ENCODE results near the gene CELF2. TPM values are rescaled to one million over a fixed set of nuclear protein-coding genes. Genes with fewer than 3 reads are reported as not detected.

Gene CELF2
- total RNA-seq, 2 donors from 2014 or later = 63.2 to 69.4 TPM

GRCh38 chr10:11020548-11020942 lies 2.9 kb downstream of the CELF2 start:
- H3K9me3 ChIP-seq = no peaks in the 10 kb centered on the region
- H3K36me3 ChIP-seq = no peaks in the 10 kb centered on the region
- peaks cover 0 to 55% of the 10 kb centered on the region in 2 donors for H3K4me1 ChIP-seq
- TF ChIP-seq CTCF (IDR thresholded peaks at IDR 0.05) = no peak
- no peak for DNase-seq (ENCODE audit: low spot score)
- no peaks in the 10 kb centered on the region for H3K27me3 ChIP-seq
- peak overlapping the region; percentile 12 to 87 for H3K4me3 ChIP-seq
- peak overlapping the region; percentile 95 to 97 for H3K27ac ChIP-seq

GRCh38 chr10:11022213-11022612 lies 4.5 kb downstream of the CELF2 start:
- no peaks in the 10 kb centered on the region for H3K27me3 ChIP-seq
- DNase-seq (ENCODE audit: low spot score) = no peak
- no peaks in the 10 kb centered on the region for H3K36me3 ChIP-seq
- H3K27ac ChIP-seq = peak overlapping the region; percentile 95 to 97
- no peak for TF ChIP-seq CTCF (IDR thresholded peaks at IDR 0.05)
- no peak overlapping the region for H3K4me3 ChIP-seq
- no peaks in the 10 kb centered on the region for H3K9me3 ChIP-seq
- peaks cover 0 to 55% of the 10 kb centered on the region in 2 donors for H3K4me1 ChIP-seq

- Histone ChIP-seq H3K27ac (peak overlapping the region; percentile 49 to 95), H3K36me3 (no peaks in the 10 kb centered on the region), H3K9me3 (no peaks in the 10 kb centered on the region), H3K4me3 (no peak overlapping the region), H3K27me3 (no peaks in the 10 kb centered on the region), H3K4me1 (peaks cover 0 to 57% of the 10 kb centered on the region in 2 donors)
- TF ChIP-seq CTCF (IDR thresholded peaks at IDR 0.05) = no peak
- DNase-seq (ENCODE audit: low spot score) = no peak
Observed at GRCh38 chr10:11023009-11023953, 5.6 kb downstream of the CELF2 start.

- Histone ChIP-seq H3K4me1 (peaks cover 0 to 57% of the 10 kb centered on the region in 2 donors), H3K9me3 (no peaks in the 10 kb centered on the region), H3K4me3 (no peak overlapping the region), H3K27me3 (no peaks in the 10 kb centered on the region), H3K27ac (peak overlapping the region; percentile 49 to 95), H3K36me3 (no peaks in the 10 kb centered on the region)
- TF ChIP-seq CTCF (IDR thresholded peaks at IDR 0.05) = no peak
- DNase-seq (ENCODE audit: low spot score) = no peak
Observed at GRCh38 chr10:11024596-11024995, 6.9 kb downstream of the CELF2 start.

GRCh38 chr10:11025978-11026377 lies 8.3 kb downstream of the CELF2 start:
- TF ChIP-seq CTCF (IDR thresholded peaks at IDR 0.05) = no peak
- H3K27ac ChIP-seq = peak overlapping the region; percentile 63 to 95
- H3K9me3 ChIP-seq = no peaks in the 10 kb centered on the region
- DNase-seq (ENCODE audit: low spot score) = no peak
- H3K27me3 ChIP-seq = no peaks in the 10 kb centered on the region
- no peak overlapping the region for H3K4me3 ChIP-seq
- no peaks in the 10 kb centered on the region for H3K36me3 ChIP-seq
- peaks cover 0 to 66% of the 10 kb centered on the region in 2 donors for H3K4me1 ChIP-seq
